Ovary (tissue), 3 donors: ENCODE results near the gene MTFR2.

Experiments
- EP300 ChIP-seq: sonication (generic); formaldehyde crosslinking; IDR thresholded peaks from one replicate; pipeline ENCODE4 v1.6.1; 2017; ENCODE audit warnings: antibody characterized with exemption
- POLR2A ChIP-seq: fragments of 450-650 bp; IDR thresholded peaks from one replicate; pipeline ENCODE4 v1.6.1; 2017; ENCODE audit warnings: antibody characterized with exemption, mild to moderate bottlenecking, moderate library complexity
- TF ChIP-seq, protein P1 (sequence below), 3 donors: fragments of 450-650 bp in 2 of 3; fragments of 200-600 bp in 1 of 3; IDR thresholded peaks; one replicate each; pipeline versions ENCODE4 v1.5.1 to v1.8.0; 2016 to 2022; ENCODE audit warnings: antibody characterized with exemption in 3 of 3, mild to moderate bottlenecking in 1 of 3
- donor health status: DM: no; HTN: no; CAD: no.

DNA sequence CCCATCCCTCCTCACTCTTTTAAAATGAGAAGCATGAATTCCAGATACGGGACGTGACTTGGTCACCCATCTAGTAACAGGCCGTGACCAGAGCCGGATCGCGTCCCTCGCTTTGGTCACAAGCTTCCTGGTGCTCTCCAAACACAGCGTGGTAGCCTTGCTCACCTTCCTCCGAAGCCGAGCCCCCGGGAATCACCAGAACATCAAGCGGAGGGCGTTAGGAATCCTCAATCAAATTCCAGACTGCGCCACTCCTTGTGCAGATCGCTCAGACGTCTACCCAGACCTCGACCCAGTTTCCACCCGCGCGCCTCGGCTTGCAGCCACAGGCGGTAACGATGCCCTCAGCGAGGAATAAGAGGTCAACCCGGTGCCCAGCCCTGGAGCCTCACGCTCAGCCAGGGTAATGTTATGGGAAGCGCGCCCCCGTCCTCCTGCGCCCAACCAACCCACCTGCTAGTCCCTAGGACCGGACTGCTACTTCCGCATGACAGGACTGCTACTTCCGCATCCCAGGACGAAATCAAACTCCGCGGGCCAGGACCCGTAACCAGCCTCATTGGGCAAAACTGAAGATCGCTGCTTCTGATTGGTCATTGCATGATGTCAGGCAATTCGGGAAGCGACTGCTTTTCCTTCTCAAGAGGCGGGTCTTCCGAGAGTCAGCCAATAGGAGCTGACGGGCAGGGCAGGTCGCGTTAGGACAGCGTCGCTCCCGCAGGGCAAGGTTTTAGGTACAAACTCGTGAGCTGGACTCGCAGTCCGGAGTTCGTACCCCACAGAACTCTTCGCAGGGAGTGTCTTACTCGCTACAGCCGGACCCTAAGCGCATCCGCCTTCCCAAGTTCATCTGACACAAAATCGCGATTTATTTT, at the start of gene MTFR2:
- TF ChIP-seq, protein P1, sequence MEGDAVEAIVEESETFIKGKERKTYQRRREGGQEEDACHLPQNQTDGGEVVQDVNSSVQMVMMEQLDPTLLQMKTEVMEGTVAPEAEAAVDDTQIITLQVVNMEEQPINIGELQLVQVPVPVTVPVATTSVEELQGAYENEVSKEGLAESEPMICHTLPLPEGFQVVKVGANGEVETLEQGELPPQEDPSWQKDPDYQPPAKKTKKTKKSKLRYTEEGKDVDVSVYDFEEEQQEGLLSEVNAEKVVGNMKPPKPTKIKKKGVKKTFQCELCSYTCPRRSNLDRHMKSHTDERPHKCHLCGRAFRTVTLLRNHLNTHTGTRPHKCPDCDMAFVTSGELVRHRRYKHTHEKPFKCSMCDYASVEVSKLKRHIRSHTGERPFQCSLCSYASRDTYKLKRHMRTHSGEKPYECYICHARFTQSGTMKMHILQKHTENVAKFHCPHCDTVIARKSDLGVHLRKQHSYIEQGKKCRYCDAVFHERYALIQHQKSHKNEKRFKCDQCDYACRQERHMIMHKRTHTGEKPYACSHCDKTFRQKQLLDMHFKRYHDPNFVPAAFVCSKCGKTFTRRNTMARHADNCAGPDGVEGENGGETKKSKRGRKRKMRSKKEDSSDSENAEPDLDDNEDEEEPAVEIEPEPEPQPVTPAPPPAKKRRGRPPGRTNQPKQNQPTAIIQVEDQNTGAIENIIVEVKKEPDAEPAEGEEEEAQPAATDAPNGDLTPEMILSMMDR (IDR thresholded peaks at IDR 0.05), result no peak
- no peak for TF ChIP-seq POLR2A
- no peak for TF ChIP-seq EP300
